Fibroblast of the aortic adventitia (primary cell): ENCODE results near the gene NCS1. TPM values are rescaled to one million over a fixed set of nuclear protein-coding genes. Genes with fewer than 3 reads are reported as not detected.

Experiments used
- DNase-seq: peaks from one replicate; pipeline ENCODE4 v3.0.0-alpha.2; 2010; ENCODE audit warnings: low read depth
- H3K4me3 ChIP-seq: 2 replicates; pipeline ENCODE4 v1.5.1; 2011; ENCODE audit warnings: low read depth, mild to moderate bottlenecking, control low read depth, low read length, moderate library complexity
- total RNA-seq: library from RNA; depleted of rRNA; stranded (reverse); fragments of >200 nt; gene quantifications from 2 replicates; pipeline ENCODE4 v1.2.3, GENCODE V29; 2012; ENCODE audit warnings: low replicate concordance
- TF ChIP-seq, protein P1 (sequence below): IDR thresholded peaks from 2 replicates; pipeline ENCODE4 v1.5.1; 2011; ENCODE audit warnings: mild to moderate bottlenecking, low read length, control low read depth, inconsistent platforms; ENCODE audit not compliant: insufficient read depth

The NCS1 gene
- total RNA-seq, 1 donor = 39.2 TPM

- H3K4me3 ChIP-seq = no peak overlapping the region
- TF ChIP-seq, protein P1, sequence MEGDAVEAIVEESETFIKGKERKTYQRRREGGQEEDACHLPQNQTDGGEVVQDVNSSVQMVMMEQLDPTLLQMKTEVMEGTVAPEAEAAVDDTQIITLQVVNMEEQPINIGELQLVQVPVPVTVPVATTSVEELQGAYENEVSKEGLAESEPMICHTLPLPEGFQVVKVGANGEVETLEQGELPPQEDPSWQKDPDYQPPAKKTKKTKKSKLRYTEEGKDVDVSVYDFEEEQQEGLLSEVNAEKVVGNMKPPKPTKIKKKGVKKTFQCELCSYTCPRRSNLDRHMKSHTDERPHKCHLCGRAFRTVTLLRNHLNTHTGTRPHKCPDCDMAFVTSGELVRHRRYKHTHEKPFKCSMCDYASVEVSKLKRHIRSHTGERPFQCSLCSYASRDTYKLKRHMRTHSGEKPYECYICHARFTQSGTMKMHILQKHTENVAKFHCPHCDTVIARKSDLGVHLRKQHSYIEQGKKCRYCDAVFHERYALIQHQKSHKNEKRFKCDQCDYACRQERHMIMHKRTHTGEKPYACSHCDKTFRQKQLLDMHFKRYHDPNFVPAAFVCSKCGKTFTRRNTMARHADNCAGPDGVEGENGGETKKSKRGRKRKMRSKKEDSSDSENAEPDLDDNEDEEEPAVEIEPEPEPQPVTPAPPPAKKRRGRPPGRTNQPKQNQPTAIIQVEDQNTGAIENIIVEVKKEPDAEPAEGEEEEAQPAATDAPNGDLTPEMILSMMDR = no peak
- DNase-seq = no peak
Observed at GRCh38 chr9:130186051-130186450, 13.8 kb downstream of the NCS1 start.

GRCh38 chr9:130186839-130187522, 14.8 kb downstream of the NCS1 start:
- TF ChIP-seq, protein P1 = no peak
- DNase-seq = peak; percentile 43
- peak overlapping the region; percentile 28 for H3K4me3 ChIP-seq

DNA sequence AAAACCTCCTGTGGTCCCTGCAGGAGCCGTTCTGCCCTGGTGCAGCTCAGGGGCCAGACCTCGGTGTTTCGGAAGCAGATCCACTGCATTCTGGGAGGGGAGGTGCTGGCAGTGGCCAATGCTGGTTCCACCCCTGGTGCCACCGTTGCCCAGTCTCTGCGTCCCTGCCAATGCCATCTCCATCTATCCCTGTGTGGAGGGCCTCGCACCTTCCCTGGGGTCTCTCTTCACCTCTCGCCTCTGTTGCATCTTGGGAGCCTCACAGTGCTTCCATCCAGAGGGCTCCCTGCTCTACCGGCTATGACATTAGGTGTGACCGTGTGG, 15.3 kb downstream of the NCS1 start:
- DNase-seq = no peak
- peak overlapping the region; percentile 5 for H3K4me3 ChIP-seq
- TF ChIP-seq, protein P1 = no peak

DNA sequence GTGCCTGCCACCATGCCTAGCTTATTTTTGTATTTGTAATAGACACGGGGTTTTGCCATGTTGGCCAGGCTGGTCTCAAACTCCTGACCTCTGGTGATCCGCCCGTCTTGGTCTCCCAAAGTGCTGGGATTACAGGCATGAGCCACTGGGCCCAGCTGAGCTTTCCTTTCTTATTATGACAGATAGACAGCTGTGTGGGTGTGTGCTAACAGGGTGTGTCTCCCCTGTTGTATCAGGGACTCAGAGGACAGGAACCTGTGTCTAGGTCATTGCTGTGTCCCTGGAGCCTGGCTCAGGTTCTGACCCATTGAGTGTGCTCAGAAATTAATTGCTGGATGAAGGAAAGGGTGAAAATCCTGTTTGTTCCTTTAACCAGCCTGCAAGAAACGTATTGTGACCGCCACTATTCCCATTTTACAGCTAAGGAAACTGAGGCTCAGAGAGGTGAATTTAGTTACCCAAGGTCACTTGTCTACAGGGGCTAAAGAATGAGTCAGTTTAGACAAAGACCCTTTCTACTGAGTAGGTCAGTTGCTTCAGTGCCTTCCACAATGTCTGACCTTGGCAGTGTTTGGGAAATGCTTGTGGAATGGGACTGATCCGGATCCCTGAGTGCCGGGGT, 16.8 kb downstream of the NCS1 start:
- TF ChIP-seq, protein P1 = no peak
- DNase-seq = no peak
- H3K4me3 ChIP-seq = no peak overlapping the region

DNA sequence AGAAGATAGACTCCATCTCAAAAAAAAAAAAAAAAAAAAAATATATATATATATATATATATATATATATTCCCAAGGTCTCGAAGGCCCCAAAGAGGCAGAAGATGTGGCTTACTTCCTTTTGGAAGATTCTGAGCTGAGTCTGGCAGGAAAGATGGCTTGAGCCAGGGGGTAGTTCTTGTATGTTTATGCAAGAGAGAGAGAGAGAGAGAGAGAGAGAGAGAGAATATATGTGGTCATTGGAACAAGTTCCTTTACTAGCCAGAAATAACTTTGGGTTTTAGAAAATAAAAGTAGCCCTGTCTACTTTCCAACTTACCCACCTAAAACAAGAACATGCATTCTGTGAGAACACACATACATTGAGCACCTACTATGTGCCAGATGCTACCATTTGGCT, 17.6 kb downstream of the NCS1 start:
- TF ChIP-seq, protein P1 = no peak
- H3K4me3 ChIP-seq = no peak overlapping the region
- peak; percentile 85 for DNase-seq

DNA sequence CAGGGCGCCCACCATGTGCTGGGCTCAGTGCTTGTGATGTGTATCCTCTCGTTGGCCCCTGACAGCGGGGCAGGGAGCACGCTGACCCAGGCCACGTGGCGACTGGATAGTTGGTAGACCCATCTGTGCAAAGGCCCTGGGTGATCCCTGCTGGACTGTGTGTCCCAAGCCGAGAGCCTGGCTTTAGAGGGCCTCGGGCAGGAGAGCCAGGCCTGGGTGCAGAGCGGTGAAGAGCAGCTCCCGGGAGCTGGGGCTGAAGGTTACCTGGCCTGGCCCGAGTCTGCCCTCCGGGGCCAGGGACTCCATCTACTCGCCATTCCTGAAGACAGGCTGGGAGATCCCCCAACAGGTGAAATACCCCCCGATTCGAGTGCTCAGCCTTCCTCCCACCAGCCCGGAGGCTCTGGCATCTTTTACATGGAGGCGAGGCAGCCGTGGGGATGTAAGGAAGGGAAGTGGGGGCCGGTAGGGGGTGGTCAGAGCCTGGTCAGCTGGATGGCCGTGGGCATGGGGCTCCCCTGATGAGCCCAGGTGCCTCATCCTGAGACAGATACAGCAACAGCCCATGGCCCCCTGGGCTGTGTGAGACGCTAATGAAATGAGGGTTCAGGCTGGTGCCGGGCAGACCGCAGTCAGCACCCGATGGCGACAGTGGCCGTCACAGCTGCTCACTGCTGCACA, 19.0 kb downstream of the NCS1 start:
- TF ChIP-seq, protein P1 = no peak

GRCh38 chr9:130191749-130192120, 19.5 kb downstream of the NCS1 start:
- H3K4me3 ChIP-seq = no peak overlapping the region
- DNase-seq = no peak
- TF ChIP-seq, protein P1 = no peak

More for the DNA sequence above, 19.0 kb downstream of the NCS1 start:
- no peak for DNase-seq
- H3K4me3 ChIP-seq = no peak overlapping the region
